ENCODE measurements around the gene NDUFC2.
"Not testable (repeated sequence)": the region's sequence is repeated elsewhere in the genome, so short reads cannot be mapped to it uniquely, and the experiment has no call there.

Gene NDUFC2

GRCh38 chr11:78079232-78080083, at the start of gene NDUFC2:
Gene NDUFC2, minus strand, starts transcription at chr11:78079862. Its CDS starts 118 bp downstream, at chr11:78079744.
- peak; percentile 76 for DNase-seq

- DNase-seq = no peak
These were observed 47.7 kb upstream of the NDUFC2 start for GRCh38 chr11:78127403-78127802.

- no peak for DNase-seq
These were observed 33.1 kb upstream of the NDUFC2 start for GRCh38 chr11:78112582-78113275.

GRCh38 chr11:78111298-78111697, 31.6 kb upstream of the NDUFC2 start:
- no peak for DNase-seq

- DNase-seq = no peak
These were observed 31.2 kb upstream of the NDUFC2 start for GRCh38 chr11:78110830-78111229.

GRCh38 chr11:78110351-78110750, 30.7 kb upstream of the NDUFC2 start:
- DNase-seq = no peak

GRCh38 chr11:78109081-78110015, 29.7 kb upstream of the NDUFC2 start:
- no peak for DNase-seq

GRCh38 chr11:78100676-78101472, 21.2 kb upstream of the NDUFC2 start:
- DNase-seq = no peak

- no peak for DNase-seq
These were observed 20.6 kb upstream of the NDUFC2 start for GRCh38 chr11:78100261-78100660.

GRCh38 chr11:78099666-78100065, 20.0 kb upstream of the NDUFC2 start:
- no peak for DNase-seq

GRCh38 chr11:78097666-78098385, 18.2 kb upstream of the NDUFC2 start:
- no peak for DNase-seq

GRCh38 chr11:78094250-78094649, 14.6 kb upstream of the NDUFC2 start:
- no peak for DNase-seq

- DNase-seq = not testable (repeated sequence)
These were observed 6.9 kb upstream of the NDUFC2 start for GRCh38 chr11:78086521-78087074.

GRCh38 chr11:78085972-78086371, 6.3 kb upstream of the NDUFC2 start:
- no peak for DNase-seq

GRCh38 chr11:78084506-78084905, 4.8 kb upstream of the NDUFC2 start:
- not testable (repeated sequence) for DNase-seq

GRCh38 chr11:78083021-78083420, 3.4 kb upstream of the NDUFC2 start:
- DNase-seq = no peak

- DNase-seq = no peak
These were observed 2.5 kb upstream of the NDUFC2 start for GRCh38 chr11:78082146-78082545.

- DNase-seq = no peak
These were observed 1.9 kb upstream of the NDUFC2 start for GRCh38 chr11:78081583-78081982.

- no peak for DNase-seq
These were observed 1.3 kb upstream of the NDUFC2 start for GRCh38 chr11:78080818-78081495.

- no peak for DNase-seq
These were observed 589 bp upstream of the NDUFC2 start for GRCh38 chr11:78080084-78080817.
